Dermis blood vessel endothelial cell (primary cell): ENCODE data around the gene UBA6. TPM values are rescaled to one million over a fixed set of nuclear protein-coding genes. Genes with fewer than 3 reads are reported as not detected.
"Not testable (repeated sequence)": the region's sequence is repeated elsewhere in the genome, so short reads cannot be mapped to it uniquely, and the experiment has no call there.

Experiments
- DNase-seq: peaks from one replicate; pipeline ENCODE4 v3.0.0; 2010
- total RNA-seq: library from RNA; depleted of rRNA; stranded (reverse); fragments of >200 nt; gene quantifications from 2 replicates; pipeline ENCODE4 v1.2.3, GENCODE V29; 2014

Gene UBA6
- total RNA-seq: 224 and 262 TPM in 2 replicates

DNA sequence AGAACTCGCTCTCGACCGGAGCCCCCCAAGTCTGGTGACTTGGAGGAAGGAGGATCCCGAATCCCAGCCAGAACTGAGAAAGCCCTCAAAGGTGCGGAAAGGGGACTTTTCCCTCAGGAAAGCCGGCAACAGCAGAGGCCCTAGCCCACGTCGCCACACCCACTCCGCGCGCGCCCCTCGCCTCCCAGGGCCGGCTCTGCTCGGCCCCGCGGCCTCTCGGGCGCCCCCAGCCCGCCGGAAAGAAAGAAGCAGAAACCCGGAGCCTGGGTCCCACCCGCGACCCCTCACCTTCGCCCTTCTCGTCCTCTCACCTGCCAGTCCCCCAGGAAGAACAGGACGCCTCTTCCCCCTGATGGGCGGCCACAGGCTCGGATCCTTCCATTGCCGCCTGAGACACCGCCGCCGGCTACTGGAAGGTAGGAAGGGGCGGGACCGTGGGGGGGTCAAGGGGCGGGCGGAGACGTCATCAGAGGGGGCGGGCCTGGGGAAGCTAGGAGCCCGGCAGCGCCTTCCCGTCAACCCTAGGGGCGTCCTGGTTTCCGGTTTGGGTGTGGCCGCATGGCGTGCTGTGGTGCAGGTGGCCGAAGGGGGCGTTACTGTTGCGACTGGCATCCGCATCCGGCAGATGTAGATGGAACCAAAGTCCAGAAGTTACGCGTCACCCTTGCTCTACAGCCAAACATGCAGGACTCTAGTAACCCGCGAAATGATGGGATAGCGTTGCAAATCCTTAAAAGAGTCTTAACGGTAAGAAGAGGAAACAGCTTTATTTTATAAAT, at the start of gene UBA6:
Gene UBA6 (minus strand): TSS at position 418 of the 779 bp plus-strand sequence. CDS start 36 bp downstream, at position 382.
- peak; percentile 98 for DNase-seq

- DNase-seq: no peak
Observed at GRCh38 chr4:67750691-67751090, 49.7 kb upstream of the UBA6 start.

- no peak for DNase-seq
Observed at GRCh38 chr4:67749286-67749685, 48.3 kb upstream of the UBA6 start.

DNA sequence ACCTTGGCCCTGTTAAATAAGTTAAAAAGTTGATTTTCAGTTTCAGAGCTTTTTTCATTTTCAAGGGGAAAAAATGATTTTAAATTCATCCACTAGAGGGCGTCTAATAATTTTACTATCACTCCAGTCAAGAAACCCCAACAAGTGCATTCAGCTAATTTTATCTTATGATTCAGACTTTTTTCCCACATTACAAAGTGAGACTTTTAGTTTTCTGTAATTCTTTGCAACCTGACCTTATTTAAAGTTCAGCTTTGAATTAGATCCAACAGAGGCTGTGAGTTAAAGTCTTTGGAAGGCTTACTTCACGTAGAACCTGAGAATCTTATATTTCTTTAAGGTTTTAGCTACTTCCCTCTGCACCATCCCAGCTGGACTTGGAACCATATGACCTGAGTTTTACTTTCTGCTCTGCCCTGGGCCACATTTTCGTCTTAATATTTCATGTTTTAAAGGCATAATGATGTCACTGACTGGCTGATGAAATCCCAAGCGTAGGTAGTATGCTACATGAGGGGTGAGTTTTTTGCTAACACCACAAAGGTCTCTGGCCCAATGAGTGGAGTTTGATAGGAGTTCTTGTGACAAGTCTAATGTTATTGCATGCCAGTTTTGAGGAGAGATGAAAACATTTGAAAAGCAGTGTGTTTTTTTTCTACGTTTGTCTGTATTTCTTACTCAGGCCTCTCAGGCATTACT, 46.0 kb upstream of the UBA6 start:
- peak; percentile 56 for DNase-seq

- no peak for DNase-seq
Observed at GRCh38 chr4:67744561-67745283, 43.8 kb upstream of the UBA6 start.

DNA sequence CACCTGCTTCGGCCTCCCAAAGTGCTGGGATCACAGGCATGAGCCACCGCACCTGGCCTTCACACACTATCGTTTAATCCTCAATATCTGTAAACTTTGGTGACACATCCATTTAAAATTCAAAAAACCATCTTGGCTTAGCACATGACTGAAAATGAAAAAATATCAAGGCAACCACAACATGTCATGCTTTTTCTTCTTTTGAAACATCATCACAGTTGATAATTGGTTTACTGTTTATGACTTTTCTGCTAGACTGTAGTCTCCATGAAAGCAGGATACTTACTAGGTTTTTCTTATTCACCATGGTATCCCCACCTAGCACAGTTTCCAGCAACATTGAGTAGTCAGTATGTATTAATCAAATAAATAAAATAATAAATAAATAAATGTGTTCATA, 42.2 kb upstream of the UBA6 start:
- no peak for DNase-seq

DNA sequence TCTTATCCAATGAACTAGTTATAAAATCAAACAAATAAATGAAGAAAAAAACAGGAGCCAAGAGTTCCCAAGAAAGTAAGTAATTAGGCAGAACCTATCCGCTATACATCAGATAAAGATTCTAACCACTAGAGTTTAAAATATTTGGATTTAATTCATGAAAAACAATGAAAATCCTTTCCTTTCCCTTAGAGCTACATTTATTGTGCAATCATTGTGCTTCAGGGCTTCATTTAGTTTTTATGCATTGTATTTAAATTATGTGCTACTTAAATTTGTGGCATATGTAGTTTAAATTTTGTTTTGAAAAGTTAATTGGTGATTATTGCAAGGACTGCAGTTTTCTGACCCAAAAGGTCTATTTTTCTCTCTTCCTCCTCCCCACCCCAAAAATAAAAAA, 35.3 kb upstream of the UBA6 start:
- no peak for DNase-seq

DNA sequence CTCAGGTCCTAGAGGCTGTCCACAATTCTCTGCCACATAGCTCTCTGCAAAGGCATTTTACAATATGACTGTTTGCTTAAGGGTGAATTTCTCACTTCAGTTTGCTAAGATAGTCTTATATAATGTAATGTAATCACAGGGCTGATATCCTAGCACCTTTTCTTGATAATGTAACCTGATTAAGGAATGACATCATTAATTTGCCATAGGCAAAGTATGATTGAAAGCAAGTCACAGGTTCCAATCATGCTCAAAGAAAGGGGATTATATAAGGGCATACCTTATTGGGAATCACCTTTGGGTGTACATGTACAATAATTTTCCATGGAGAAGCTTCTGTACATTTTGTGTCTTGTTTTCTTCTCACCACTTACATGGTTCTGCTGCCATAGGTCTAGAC, 34.4 kb upstream of the UBA6 start:
- DNase-seq: no peak

DNA sequence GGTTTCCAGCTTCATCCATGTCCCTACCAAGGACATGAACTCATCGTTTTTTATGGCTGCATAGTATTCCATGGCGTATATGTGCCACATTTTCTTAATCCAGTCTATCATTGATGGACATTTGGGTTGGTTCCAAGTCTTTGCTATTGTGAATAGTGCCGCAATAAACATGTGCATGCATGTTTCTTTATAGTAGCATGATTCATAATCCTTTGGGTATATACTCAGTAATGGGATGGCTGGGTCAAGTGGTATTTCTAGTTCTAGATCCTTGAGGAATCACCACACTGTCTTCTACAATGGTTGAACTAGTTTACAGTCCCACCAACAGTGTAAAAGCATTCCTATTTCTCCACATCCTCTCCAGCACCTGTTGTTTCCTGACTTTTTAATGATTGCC, 29.6 kb upstream of the UBA6 start:
- DNase-seq: not testable (repeated sequence)

- no peak for DNase-seq
Observed at GRCh38 chr4:67727124-67727850, 26.3 kb upstream of the UBA6 start.

- no peak for DNase-seq
Observed at GRCh38 chr4:67725981-67726380, 25.0 kb upstream of the UBA6 start.

DNA sequence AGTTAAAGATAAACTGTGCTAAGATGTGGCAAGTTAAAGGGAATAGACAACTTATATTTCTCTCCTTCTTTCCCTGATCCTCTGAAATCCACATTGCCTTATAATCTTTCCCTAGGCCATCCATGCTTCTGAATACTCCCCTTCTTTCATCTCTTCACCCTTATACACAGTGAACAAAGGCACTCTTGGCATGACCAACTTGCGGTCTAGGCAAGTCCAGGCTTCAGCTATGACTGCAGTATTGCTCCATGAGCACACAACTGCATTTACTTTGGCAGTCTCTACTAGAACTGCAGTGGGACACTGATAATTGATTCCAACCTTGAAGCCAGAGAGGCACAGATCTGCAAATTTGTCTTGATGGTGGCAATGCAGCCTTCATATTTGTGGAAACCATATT, 24.2 kb upstream of the UBA6 start:
- DNase-seq: no peak

DNA sequence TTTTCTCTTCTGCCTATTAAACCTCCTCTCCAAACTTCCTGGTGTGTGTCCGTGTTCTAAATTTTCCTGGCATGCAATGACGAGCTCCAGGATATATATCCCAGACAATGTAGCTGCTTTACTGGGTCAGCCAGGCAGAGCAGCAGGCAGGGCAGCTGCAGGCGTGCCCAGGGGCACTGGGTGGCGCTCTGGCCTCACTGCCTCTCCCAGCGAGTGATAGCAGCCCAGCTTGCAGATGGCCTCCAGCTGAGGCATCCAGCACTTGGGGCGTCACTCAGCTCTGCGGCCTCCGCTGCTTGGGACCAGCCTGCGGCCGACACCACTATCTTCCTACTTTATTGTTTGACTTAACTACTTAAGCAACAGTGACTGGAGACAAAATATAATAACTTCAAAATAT, 23.0 kb upstream of the UBA6 start:
- no peak for DNase-seq

- DNase-seq: no peak
Observed at GRCh38 chr4:67723341-67723740, 22.4 kb upstream of the UBA6 start.

GRCh38 chr4:67721770-67722597, 21.0 kb upstream of the UBA6 start:
- peak; percentile 47 for DNase-seq

DNA sequence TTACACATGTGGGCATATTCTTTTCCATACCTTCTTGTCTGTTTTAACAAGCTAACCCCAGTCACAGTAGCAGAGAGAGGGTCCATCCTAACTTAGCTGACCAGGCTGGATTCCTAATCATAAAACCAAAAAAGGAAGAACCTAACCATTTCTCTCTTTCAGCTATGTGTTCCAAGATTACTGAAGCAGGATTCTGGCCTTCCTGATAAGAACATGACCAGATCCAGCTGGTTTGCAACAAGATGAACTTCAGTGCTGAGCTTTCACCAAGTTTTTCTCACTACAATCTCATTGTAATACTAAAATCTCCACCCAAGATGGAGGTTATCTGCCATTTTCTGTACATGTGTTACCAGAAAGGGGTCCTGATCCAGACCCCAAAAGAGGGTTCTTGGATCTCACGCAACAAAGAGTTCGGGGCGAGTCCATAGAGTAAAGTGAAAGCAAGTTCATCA, 20.4 kb upstream of the UBA6 start:
- DNase-seq: no peak

DNA sequence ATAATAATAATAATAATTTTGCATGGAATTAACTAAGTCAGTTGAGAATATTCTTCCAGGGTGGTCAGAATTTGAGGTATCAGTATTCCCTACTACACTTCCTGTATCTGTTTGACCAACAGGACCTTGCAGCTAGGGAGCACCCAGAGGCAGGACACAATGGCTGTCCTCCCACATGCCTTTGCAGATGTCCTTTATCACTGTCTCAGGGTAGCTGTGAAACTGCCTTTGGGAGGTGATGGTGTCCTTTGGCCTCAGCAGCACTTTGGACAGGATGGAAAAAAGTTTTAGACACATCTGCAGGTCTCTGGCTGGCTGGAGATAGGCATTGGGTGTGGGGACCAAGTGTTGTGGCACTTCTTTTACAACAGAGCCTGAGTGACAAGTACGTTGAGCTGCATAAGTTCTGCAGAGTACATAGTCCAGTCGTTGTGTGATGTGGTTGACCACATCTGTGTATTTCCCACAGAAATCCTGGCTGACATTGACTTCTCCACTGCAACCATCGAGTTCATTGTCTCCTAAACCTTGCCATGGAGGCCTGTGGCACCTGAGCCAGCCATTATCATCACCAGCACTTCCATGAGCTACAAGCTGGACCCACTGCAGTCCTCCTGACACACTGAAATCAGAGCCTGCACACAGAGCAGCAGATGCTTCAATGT, 19.1 kb upstream of the UBA6 start:
- DNase-seq: no peak

- DNase-seq: no peak
Observed at GRCh38 chr4:67718848-67719247, 17.9 kb upstream of the UBA6 start.

DNA sequence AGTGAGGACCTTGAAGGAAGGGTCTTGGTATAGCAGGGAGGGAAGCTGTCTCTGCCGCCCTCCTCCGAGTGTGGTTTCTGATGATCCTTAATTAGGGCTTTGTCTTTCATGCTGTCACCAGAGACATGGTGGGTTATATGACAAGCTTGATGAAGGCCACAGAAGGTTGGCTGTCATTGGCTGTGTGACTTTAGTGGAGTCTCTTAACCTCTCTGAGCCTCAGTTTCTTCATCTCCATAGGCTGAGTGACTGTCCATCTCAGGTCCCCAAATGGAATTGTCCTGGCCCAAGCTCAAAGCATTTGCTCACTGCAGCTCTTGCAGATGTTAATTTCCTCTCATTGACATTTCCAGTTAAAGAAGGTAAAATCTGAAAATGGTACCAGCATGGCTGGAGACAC, 16.6 kb upstream of the UBA6 start:
- no peak for DNase-seq

DNA sequence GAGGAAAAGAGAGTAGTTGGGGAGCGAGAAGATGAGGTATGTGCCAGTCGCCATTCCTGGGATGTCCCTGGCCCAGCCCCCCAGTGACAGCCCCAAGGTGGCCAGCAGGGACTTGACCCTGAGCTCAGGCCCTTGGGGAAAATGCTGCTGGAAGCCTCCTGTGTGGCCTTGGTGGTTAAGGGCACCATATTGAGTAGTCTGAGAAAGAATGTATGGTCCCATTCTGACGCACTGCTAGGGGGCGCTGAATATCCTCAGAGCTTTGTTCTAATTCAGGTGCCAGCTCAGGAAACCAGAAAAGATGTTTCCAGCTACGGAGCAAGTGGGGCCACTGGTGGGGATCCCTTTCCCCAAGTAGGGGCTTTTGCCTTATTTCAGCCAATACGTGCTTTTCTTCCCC, 14.0 kb upstream of the UBA6 start:
- DNase-seq: no peak

- peak; percentile 42 for DNase-seq
Observed at GRCh38 chr4:67714248-67714583, 13.3 kb upstream of the UBA6 start.
